K562 (cell line): ENCODE data around the gene CRPPA. TPM values are rescaled to one million over a fixed set of nuclear protein-coding genes. Genes with fewer than 3 reads are reported as not detected.

Experiments
- ASH1L ChIP-seq: fragments of 450-650 bp; IDR thresholded peaks from 2 replicates; pipeline ENCODE4 v1.6.1; 2018; ENCODE audit warnings: borderline replicate concordance, mild to moderate bottlenecking, low read depth; ENCODE audit not compliant: partially characterized antibody
- ATF1 ChIP-seq, 2 experiments: fragments of 450-650 bp in 1 of 2; IDR thresholded peaks; 2 replicates each; pipeline ENCODE4 v1.6.1; 2016; ENCODE audit warnings: missing compliant biosample characterization in 1 of 2, missing genetic modification characterization in 1 of 2
- CBX2 ChIP-seq: fragments of 200-600 bp; sonication (generic); IDR thresholded peaks from one replicate; pipeline ENCODE4 v1.6.1; 2012; ENCODE audit warnings: mild to moderate bottlenecking, low read length, inconsistent platforms; ENCODE audit not compliant: insufficient read depth, poor library complexity, severe bottlenecking
- CGGBP1 ChIP-seq: fragments of 250-450 bp; sonication (Bioruptor Pico); IDR thresholded peaks from 2 replicates; pipeline ENCODE4 v1.9.0; 2021; ENCODE audit warnings: mild to moderate bottlenecking
- DPF2 ChIP-seq: fragments of 450-650 bp; IDR thresholded peaks from 2 replicates; pipeline ENCODE4 v1.6.1; 2016
- FOXJ3 ChIP-seq: sonication (generic); formaldehyde crosslinking; IDR thresholded peaks from 2 replicates; pipeline ENCODE4 v1.4.0; 2020; ENCODE audit warnings: mild to moderate bottlenecking, missing genetic modification reagents
- ID3 ChIP-seq, 2 experiments: fragments of 250-450 bp in 1 of 2; fragments of 450-650 bp in 1 of 2; sonication (Bioruptor Pico) in 1 of 2; IDR thresholded peaks; 2 replicates each; pipeline versions ENCODE4 v1.6.1 to v1.8.0; 2016 to 2021; ENCODE audit warnings: mild to moderate bottlenecking in 2 of 2, moderate library complexity in 2 of 2, missing compliant biosample characterization in 1 of 2, missing genetic modification characterization in 1 of 2
- KLF10 ChIP-seq: fragments of 250-450 bp; sonication (Bioruptor Pico); IDR thresholded peaks from 2 replicates; pipeline ENCODE4 v1.6.1; 2021; ENCODE audit warnings: matching md5 sums
- MTA1 ChIP-seq: fragments of 450-650 bp; IDR thresholded peaks from 2 replicates; pipeline ENCODE4 v1.6.1; 2017; ENCODE audit warnings: borderline replicate concordance
- MTA2 ChIP-seq: fragments of 450-650 bp; IDR thresholded peaks from 2 replicates; pipeline ENCODE4 v1.6.1; 2016; ENCODE audit warnings: low read depth
- MXD1 ChIP-seq: fragments of 250-450 bp; sonication (Bioruptor Pico); IDR thresholded peaks from 2 replicates; pipeline ENCODE4 v1.8.0; 2021; ENCODE audit warnings: borderline replicate concordance, mild to moderate bottlenecking, moderate library complexity; ENCODE audit not compliant: poor library complexity, severe bottlenecking
- NFYB ChIP-seq: IDR thresholded peaks from 2 replicates; pipeline ENCODE4 v1.6.1; 2011; ENCODE audit warnings: mild to moderate bottlenecking, moderate library complexity; ENCODE audit not compliant: insufficient read length; ENCODE audit errors: extremely low read depth
- NR2F6 ChIP-seq: fragments of 450-650 bp; formaldehyde crosslinking; IDR thresholded peaks from 2 replicates; pipeline ENCODE4 v1.4.0; 2020; ENCODE audit warnings: mild to moderate bottlenecking
- PHB ChIP-seq: fragments of 250-450 bp; sonication (Bioruptor Pico); IDR thresholded peaks from 2 replicates; pipeline ENCODE4 v1.5.0; 2021
- PHTF2 ChIP-seq: fragments of 250-450 bp; sonication (Bioruptor Pico); IDR thresholded peaks from 2 replicates; pipeline ENCODE4 v1.5.0; 2021; ENCODE audit warnings: mild to moderate bottlenecking
- RBFOX2 ChIP-seq: fragments of 200-400 bp; formaldehyde crosslinking; IDR thresholded peaks from 2 replicates; pipeline ENCODE4 v1.6.1; 2017; ENCODE audit warnings: low read depth, mild to moderate bottlenecking, low read length, moderate library complexity
- RBM22 ChIP-seq: fragments of 200-400 bp; formaldehyde crosslinking; IDR thresholded peaks from 2 replicates; pipeline ENCODE4 v1.6.1; 2018; ENCODE audit warnings: low read length, low read depth; ENCODE audit not compliant: poor library complexity, severe bottlenecking
- RFX5 ChIP-seq: IDR thresholded peaks from 2 replicates; pipeline ENCODE4 v1.6.1; 2011; ENCODE audit warnings: low read depth, mild to moderate bottlenecking, improper control_type of control experiment, low read length
- SAFB2 ChIP-seq: fragments of 200-400 bp; formaldehyde crosslinking; IDR thresholded peaks from 2 replicates; pipeline ENCODE4 v1.6.1; 2018; ENCODE audit warnings: borderline replicate concordance, low read length, low read depth, moderate library complexity; ENCODE audit not compliant: severe bottlenecking
- SLC30A9 ChIP-seq: fragments of 250-450 bp; sonication (Bioruptor Pico); IDR thresholded peaks from 2 replicates; pipeline ENCODE4 v1.8.0; 2022; ENCODE audit warnings: mild to moderate bottlenecking, moderate library complexity
- SMARCA4 ChIP-seq: fragments of 450-650 bp; IDR thresholded peaks from 2 replicates; pipeline ENCODE4 v1.6.1; 2016
- TBP ChIP-seq: optimal IDR thresholded peaks from 2 replicates; pipeline ENCODE3; 2011; ENCODE audit warnings: low read depth, low read length, improper control_type of control experiment
- TRIM24 ChIP-seq, 2 experiments: fragments of 450-650 bp; IDR thresholded peaks; 2 replicates each; pipeline ENCODE4 v1.6.1; 2016
- TRIM28 ChIP-seq: fragments of 450-650 bp; IDR thresholded peaks from 2 replicates; pipeline ENCODE4 v1.6.1; 2017
- ZBTB17 ChIP-seq: fragments of 450-650 bp; formaldehyde crosslinking; IDR thresholded peaks from 2 replicates; pipeline ENCODE4 v1.4.0; 2020; ENCODE audit warnings: mild to moderate bottlenecking
- ZFP1 ChIP-seq: fragments of 450-650 bp; formaldehyde crosslinking; IDR thresholded peaks from 2 replicates; pipeline ENCODE4 v1.4.0; 2020; ENCODE audit warnings: mild to moderate bottlenecking, mixed read lengths
- ZNF740 ChIP-seq, 3 experiments: fragments of 200-800 bp in 1 of 3; sonication (Bioruptor generic) in 1 of 3; sonication (generic) in 1 of 3; formaldehyde crosslinking in 1 of 3; IDR thresholded peaks; 2 replicates each; pipeline versions ENCODE4 v1.6.1 to v1.8.0; 2016 to 2022; ENCODE audit warnings: mild to moderate bottlenecking in 2 of 3, missing compliant biosample characterization in 2 of 3, missing genetic modification characterization in 2 of 3, missing genetic modification reagents in 1 of 3
- ZNF75A ChIP-seq: fragments of 450-650 bp; formaldehyde crosslinking; IDR thresholded peaks from 2 replicates; pipeline ENCODE4 v1.4.0; 2020; ENCODE audit warnings: mild to moderate bottlenecking
- polyA plus RNA-seq, 8 experiments: library from polyadenylated mRNA; depleted of rRNA in 4 of 8; stranded (reverse) in 5 of 8; unstranded in 3 of 8; fragments of >200 nt; fragmentation: Nextera tagmentation in 2 of 8; fragmentation: Illumina TruSeq in 1 of 8; extraction: Ambion mirVana in 2 of 8; extraction: Trizol in 1 of 8; gene quantifications; 2 replicates each; pipeline versions ENCODE4 v1.2.1 to v1.2.3, GENCODE V29; 2011 to 2014; ENCODE audit warnings: inconsistent platforms in 1 of 8, missing spikeins in 1 of 8
- total RNA-seq, 7 experiments: library from RNA; depleted of rRNA in 6 of 7; stranded (reverse); fragments of >200 nt in 6 of 7; fragmentation: Illumina TruSeq in 2 of 7; extraction: Trizol in 2 of 7; gene quantifications; 2 replicates each; pipeline versions ENCODE4 v1.2.1 to v1.2.3, GENCODE V29; 2011 to 2021; ENCODE audit warnings: low replicate concordance in 1 of 7

The CRPPA gene
- total and polyA plus RNA-seq, 9 of the 15 experiments (the other 6 are each of a cell fraction or from before 2014, with no cell fraction given) = 3.9 to 14.4 (median 7.8) TPM

- TF ChIP-seq MXD1 (no peak), ZNF75A (CRISPR knock-in tag) (no peak), NFYB (no peak), ZFP1 (CRISPR knock-in tag) (no peak), TBP (no peak), RBM22 (no peak), CBX2 (no peak), RFX5 (no peak), ATF1 (CRISPR knock-in tag; IDR thresholded peaks at IDR 0.05) (no peak), ATF1 (tag; IDR thresholded peaks at IDR 0.05) (peak; percentile 39), TRIM24 (IDR thresholded peaks at IDR 0.05) (peak; percentile 89 to 92), SMARCA4 (peak; percentile 93), MTA2 (0 out of 2 replicates have a peak, but pooled peaks have one; percentile 37), ASH1L (no peak), PHTF2 (no peak), SLC30A9 (CRISPR knock-in tag) (no peak), DPF2 (peak; percentile 93), FOXJ3 (CRISPR knock-in tag) (no peak), RBFOX2 (no peak), KLF10 (no peak), PHB (CRISPR knock-in tag) (no peak), CGGBP1 (CRISPR knock-in tag) (no peak), ZBTB17 (CRISPR knock-in tag) (no peak), MTA1 (peak; percentile 63; the same call in 1 of the 2 replicates), SAFB2 (no peak), ID3 (CRISPR knock-in tag; IDR thresholded peaks at IDR 0.05) (no peak), ID3 (tag; IDR thresholded peaks at IDR 0.05) (no peak), ZNF740 (CRISPR knock-in tag; IDR thresholded peaks at IDR 0.05) (no peak), ZNF740 (tag; IDR thresholded peaks at IDR 0.05) (no peak), TRIM28 (no peak), NR2F6 (CRISPR knock-in tag) (no peak)
These were observed 4.8 kb downstream of the CRPPA start (continued) for GRCh38 chr7:16416289-16417282.
